AG10803 (cell line): ENCODE data around the gene ARL16.
A peak's percentile ranks its signal among the peaks of the same experiment; 100 is the strongest.

Experiments
- DNase-seq: peaks from one replicate; pipeline ENCODE4 v3.0.0; 2010; ENCODE audit warnings: low read depth
- H3K4me3 ChIP-seq: 2 replicates; pipeline ENCODE4 v1.5.1; 2011; ENCODE audit warnings: mild to moderate bottlenecking, low read length, control low read depth
- CTCF ChIP-seq: conservative IDR thresholded peaks from 2 replicates; pipeline ENCODE4 v1.5.1; 2011; ENCODE audit warnings: mild to moderate bottlenecking, low read length, control low read depth, inconsistent platforms

The ARL16 gene

DNA sequence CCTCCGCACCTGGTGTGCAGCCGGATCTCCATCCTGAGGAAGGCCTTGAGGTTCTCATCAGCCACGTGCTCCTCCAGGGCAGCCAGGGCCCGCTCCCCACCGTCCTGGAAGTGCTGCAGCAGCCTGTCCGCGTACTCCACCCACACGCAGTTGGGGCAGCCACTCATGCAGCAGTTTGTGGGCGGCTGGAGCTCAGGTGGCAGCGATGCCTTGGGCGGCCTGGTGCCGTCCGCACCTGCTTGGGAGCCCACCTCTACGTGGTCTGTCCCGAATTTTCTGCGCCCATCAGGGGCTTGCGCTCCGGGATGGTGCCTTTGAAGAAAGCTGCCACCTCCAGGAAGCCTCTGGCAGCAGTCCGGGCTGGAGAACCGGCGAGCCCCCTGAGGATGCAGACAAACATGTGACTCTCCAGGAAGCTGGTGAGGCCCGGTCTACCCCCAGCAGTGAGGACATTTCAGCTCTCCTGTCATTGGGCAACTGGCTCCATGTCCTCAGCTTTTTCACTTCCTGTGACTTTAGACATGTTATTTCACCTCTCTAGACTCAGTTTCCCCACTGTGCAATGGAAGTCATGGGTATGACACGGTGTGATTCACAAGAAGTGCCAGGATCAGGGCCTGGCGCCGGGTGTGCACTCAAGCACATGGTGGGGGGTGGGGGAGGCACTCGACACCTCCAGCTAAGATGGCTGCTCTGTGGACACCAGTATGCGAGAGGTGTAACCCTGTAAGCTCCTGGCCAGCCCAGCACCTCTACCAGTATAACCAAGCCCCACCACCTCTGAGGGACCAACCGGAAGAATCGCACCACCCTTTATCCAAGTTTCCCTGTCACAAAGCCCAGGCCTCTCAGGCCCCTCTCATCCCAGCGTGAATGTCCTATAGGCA, 18.1 kb downstream of the ARL16 start:
- peak overlapping the region; percentile 61 for H3K4me3 ChIP-seq
- TF ChIP-seq CTCF = no peak
- peak; percentile 21 for DNase-seq

DNA sequence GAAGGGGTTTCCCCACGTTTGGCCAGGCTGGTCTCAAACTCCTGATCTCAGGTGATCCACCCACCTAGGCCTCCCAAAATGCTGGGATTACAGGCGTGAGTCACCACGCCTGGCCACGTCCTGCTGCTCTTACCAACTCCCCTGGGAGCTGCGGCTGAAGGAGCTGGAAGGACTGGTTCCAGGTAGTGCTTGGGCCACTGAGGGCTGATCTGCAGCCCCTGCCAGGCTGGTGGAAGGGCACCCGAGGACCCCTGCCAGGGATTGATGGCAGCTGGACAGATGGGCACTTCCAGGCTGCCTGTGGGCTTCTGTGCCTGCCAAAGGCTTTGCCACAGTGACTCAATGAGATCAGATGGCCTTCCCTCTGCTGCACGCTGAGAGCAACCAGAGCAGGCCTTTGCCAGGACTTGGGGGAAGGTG, 19.5 kb downstream of the ARL16 start:
- TF ChIP-seq CTCF = no peak
- DNase-seq = no peak
- H3K4me3 ChIP-seq = no peak overlapping the region

DNA sequence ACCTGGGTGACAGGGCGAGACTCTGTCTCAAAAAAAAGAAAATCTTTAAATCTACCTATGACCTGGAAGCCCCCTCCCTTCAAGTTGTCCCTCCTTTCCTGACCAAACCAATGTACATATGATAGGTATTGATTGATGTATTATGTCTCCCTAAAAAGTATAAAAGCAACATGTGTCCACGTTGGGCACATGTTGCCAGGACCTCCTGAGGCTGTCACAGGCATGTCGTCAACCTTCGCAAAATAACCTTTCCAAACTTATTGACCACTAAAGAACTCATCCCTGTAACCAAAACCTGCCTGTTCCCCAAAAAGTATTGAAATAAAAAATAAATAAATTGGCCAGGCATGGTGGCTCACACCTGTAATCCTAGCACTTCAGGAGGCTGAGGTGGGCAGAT, 21.6 kb downstream of the ARL16 start:
- no peak for DNase-seq
- H3K4me3 ChIP-seq = no peak overlapping the region
- TF ChIP-seq CTCF = no peak

GRCh38 chr17:81660441-81660840, 23.2 kb downstream of the ARL16 start:
- DNase-seq = no peak
- no peak overlapping the region for H3K4me3 ChIP-seq
- TF ChIP-seq CTCF = no peak

DNA sequence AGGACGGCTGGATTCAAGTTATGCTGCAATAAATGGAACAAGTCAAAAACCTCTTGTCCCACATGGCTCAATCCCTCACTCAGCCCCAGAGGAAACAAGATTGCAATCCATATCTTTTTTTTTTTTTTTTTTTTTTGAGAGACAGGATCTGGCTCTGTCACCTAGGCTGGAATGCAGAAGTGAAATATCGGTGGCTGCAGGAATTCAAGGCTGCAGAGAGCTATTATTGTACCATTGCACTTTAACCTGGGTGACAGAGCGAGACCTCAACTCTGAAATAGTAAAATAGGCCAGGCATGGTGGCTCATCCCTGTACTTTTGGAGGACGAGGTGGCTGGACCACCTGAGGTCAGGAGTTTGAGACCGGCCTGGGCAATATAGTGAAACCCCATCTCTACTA, 24.6 kb downstream of the ARL16 start:
- H3K4me3 ChIP-seq = no peak overlapping the region
- no peak for TF ChIP-seq CTCF

GRCh38 chr17:81656835-81657234, 26.8 kb downstream of the ARL16 start:
- no peak for TF ChIP-seq CTCF
- no peak for DNase-seq
- no peak overlapping the region for H3K4me3 ChIP-seq

More for the DNA sequence above, 24.6 kb downstream of the ARL16 start:
- no peak for DNase-seq

DNA sequence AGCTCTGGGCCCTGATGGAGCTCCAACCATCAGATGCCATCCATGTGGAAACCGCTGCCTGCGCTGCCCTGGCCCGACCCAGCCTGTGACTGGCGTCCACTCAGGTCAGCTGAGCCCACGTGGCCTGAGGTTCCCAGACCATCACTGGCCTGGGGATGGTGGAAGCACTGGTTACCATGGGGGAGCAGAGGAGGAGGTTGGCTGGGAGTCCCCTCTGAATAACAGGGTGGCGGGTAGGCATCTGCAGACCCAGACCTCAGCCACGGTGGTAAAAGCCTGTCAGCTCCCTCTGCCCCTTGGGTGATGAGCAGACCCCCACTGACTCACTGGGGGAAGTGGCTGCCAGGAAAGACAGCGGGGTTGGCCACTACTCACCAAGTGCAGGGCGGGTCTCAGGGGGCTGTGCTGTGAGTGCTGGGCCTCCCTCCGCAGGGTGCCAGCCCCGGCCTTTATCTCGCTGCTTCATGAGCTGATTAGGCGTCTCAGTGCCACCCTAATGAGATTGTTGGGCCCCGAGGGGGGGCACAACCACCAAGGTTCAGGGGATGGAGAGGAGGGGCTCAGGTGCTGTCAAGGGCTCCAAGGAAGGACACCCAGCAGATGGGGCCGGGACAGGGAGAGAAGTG, 27.4 kb downstream of the ARL16 start, which contains the start of gene PDE6G:
TSS of gene PDE6G (minus strand) at position 425 of the 626 bp plus-strand sequence. CDS start 3,237 bp downstream, outside the sequence.
- DNase-seq = no peak
- H3K4me3 ChIP-seq = no peak within 1 kb of the TSS
- TF ChIP-seq CTCF = no peak
